Heart right ventricle (tissue), 16 donors: ENCODE data around the gene TMEM169. TPM values are rescaled to one million over a fixed set of nuclear protein-coding genes. Genes with fewer than 3 reads are reported as not detected.

ENCODE experiments used
- ATAC-seq, 8 donors: fragments of 200-7000 bp; cut with Tn5 transposase; one replicate each; pipeline ENCODE4 v1.9.1; 2020; ENCODE audit warnings: mild to moderate bottlenecking in 8 of 8, moderate library complexity in 8 of 8, moderate number of reproducible peaks in 1 of 8
- DNase-seq, 2 donors: peaks; one replicate each; pipeline ENCODE4 v3.0.0-alpha.2; 2020
- H3K27ac ChIP-seq, 10 donors: fragments of 200-600 bp; sonication (generic) in 2 of 10; one replicate each; pipeline versions ENCODE4 v1.5.0 to v1.8.0; 2020 to 2022; ENCODE audit warnings: mild to moderate bottlenecking in 3 of 10
- H3K27me3 ChIP-seq, 7 donors: fragments of 200-600 bp; one replicate each; pipeline ENCODE4 v1.8.0; 2021 to 2022; ENCODE audit warnings: mild to moderate bottlenecking in 2 of 7
- H3K36me3 ChIP-seq, 9 donors: fragments of 200-600 bp; sonication (generic) in 1 of 9; one replicate each; pipeline versions ENCODE4 v1.5.0 to v1.8.0; 2020 to 2022; ENCODE audit warnings: mild to moderate bottlenecking in 2 of 9
- H3K4me1 ChIP-seq, 9 donors: fragments of 200-600 bp; sonication (generic) in 1 of 9; one replicate each; pipeline versions ENCODE4 v1.5.0 to v1.8.0; 2020 to 2022; ENCODE audit warnings: mild to moderate bottlenecking in 4 of 9
- H3K4me3 ChIP-seq, 10 donors: fragments of 200-600 bp; sonication (generic) in 2 of 10; one replicate each; pipeline versions ENCODE4 v1.5.0 to v1.8.0; 2020 to 2022; ENCODE audit warnings: mild to moderate bottlenecking in 7 of 10, moderate library complexity in 2 of 10
- H3K9me3 ChIP-seq, 11 donors: fragments of 200-600 bp in 10 of 11; sonication (generic) in 2 of 11; one replicate each; pipeline versions ENCODE4 v1.5.0 to v1.8.0; 2013 to 2022; ENCODE audit warnings: mild to moderate bottlenecking in 2 of 11, control low read depth in 1 of 11, moderate library complexity in 1 of 11
- CTCF ChIP-seq, 9 donors: fragments of 200-600 bp; sonication (generic) in 2 of 9; IDR thresholded peaks; one replicate each; pipeline versions ENCODE4 v1.5.0 to v1.8.0; 2021 to 2022; ENCODE audit warnings: antibody characterized with exemption in 9 of 9, mild to moderate bottlenecking in 5 of 9, moderate library complexity in 1 of 9
- WGBS, 2 donors: extraction: QIAGEN DNeasy Blood & Tissue Kit; methylation state at CpG; one replicate each; pipeline ENCODE4 v1.1.7; 2013; ENCODE audit warnings: inconsistent platforms in 1 of 2; 5-methylcytosine and 5-hydroxymethylcytosine counted together
- intact Hi-C, 10 donors: fragments of 100-400 bp; cut with DNase I; formaldehyde crosslinking; loops; one replicate each; pipeline versions ENCODE4 v1.11.1 to v1.14.2; 2022
- polyA plus RNA-seq, 2 donors: library from polyadenylated mRNA; stranded (reverse); fragments of 200-250 nt; gene quantifications; one replicate each; pipeline ENCODE4 v1.2.3, GENCODE V29; 2013
- total RNA-seq, 10 donors: library from RNA; stranded (reverse); fragmentation: NEBNext Ultra II Directional in 3 of 10; extraction: Animal tissue kit (Norgen Biotek cat#: 25700) in 3 of 10; gene quantifications; one replicate each; pipeline versions ENCODE4 v1.2.1 to v1.2.4, GENCODE V29; 2021 to 2023
- donor health status: Arrhythmogenic right ventricular cardiomyopathy.
- donor health status: ischemic (EF 13 %, LVEDD 7.1; RV severe dilation, severe dysfunction).
- donor health status: healthy with polysubstance abuse.
- donor health status: DM: no; HTN: yes; CAD: no.
- donor health status: DM: no; HTN: no; CAD: no.
- donor health status: ischemic (EF 25% LVEDD 6.9; RV normal size, moderate dysfunction).
- donor health status: ischemic (EF 25% LVEDD 5.7; RV mildly dilated, moderate dysfunction).
- donor health status: healthy.
- donor health status: DM: yes; HTN: yes; CAD: no.
- donor health status: Ischemic cardiomyopathy.
- donor health status: ischemic (EF 35%, LVEDD 5.7; RV mildly dilated, moderate dysfunction).
- donor health status: nonischemic (EF 11% LVEDD 7.7; RV severe dilation, severe dysfunction).
- donor health status: DM: yes; HTN: yes; CAD: no.
- donor health status: PGD.
- donor health status: ischemic (EF 29% LVEDD 5.4; RV normal size, mild dysfunction).
- donor health status: nonischemic (EF 23%, LVEDD 6.1; RV moderate dilation, normal function).

The TMEM169 gene
- total and polyA plus RNA-seq, 12 donors: 0.10 to 0.97 (median 0.22) TPM; not detected in 2

- peak overlapping the region in 4 of 10 donors; percentile 37 to 91 (median 70) for H3K27ac ChIP-seq
- no peak for TF ChIP-seq CTCF (IDR thresholded peaks at IDR 0.05)
- peaks cover 3 to 89% (median 49%) of the 10 kb centered on the region in 9 donors for H3K4me1 ChIP-seq
- no peaks in the 10 kb centered on the region for H3K9me3 ChIP-seq
- intact Hi-C loops: loop anchor here in 3 of 10 donors (2.0 to 10.0 kb wide), 3 partner anchors 34 to 300 kb away; partner anchors contain the start of genes SMARCAL1 (in 2 of the 3), PECR (in 1 of the 3) and TMEM169 (in 1 of the 3)
- peak in 2 of 8 donors; percentile 4 to 52 for ATAC-seq
- peak in 1 of 2 donors; percentile 12 for DNase-seq
- H3K36me3 ChIP-seq: peaks cover 0 to 85% (median 46%) of the 10 kb centered on the region in 9 donors
- WGBS, 2 donors: 36 to 41% methylated on average over 4 of the region's 4 CpGs
- H3K4me3 ChIP-seq: peak overlapping the region in 2 of 10 donors; percentile 56 to 60
- H3K27me3 ChIP-seq: no peaks in the 10 kb centered on the region
Measured at GRCh38 chr2:216114382-216114713, 32.6 kb downstream of the TMEM169 start.

GRCh38 chr2:216114714-216115531 is 33.2 kb downstream of the TMEM169 start:
- 6 to 7% methylated on average over 29 of the region's 29 CpGs for WGBS, 2 donors
- peak; percentile 96 to 99 (median 98) for ATAC-seq
- TF ChIP-seq CTCF (IDR thresholded peaks at IDR 0.05): peak; percentile 77 to 96 (median 88)
- no peaks in the 10 kb centered on the region for H3K27me3 ChIP-seq
- intact Hi-C loops: loop anchor here in 3 of 10 donors (2.0 to 10.0 kb wide), 3 partner anchors 34 to 300 kb away; partner anchors contain the start of genes SMARCAL1 (in 2 of the 3), PECR (in 1 of the 3) and TMEM169 (in 1 of the 3)
- H3K36me3 ChIP-seq: peaks cover 0 to 91% (median 47%) of the 10 kb centered on the region in 9 donors
- H3K27ac ChIP-seq: peak overlapping the region; percentile 31 to 91 (median 80)
- peaks cover 3 to 89% (median 46%) of the 10 kb centered on the region in 9 donors for H3K4me1 ChIP-seq
- H3K9me3 ChIP-seq: no peaks in the 10 kb centered on the region
- H3K4me3 ChIP-seq: peak overlapping the region; percentile 11 to 60 (median 54)
- peak; percentile 93 to 99 for DNase-seq

- no peak for ATAC-seq
- no peak for DNase-seq
- Histone ChIP-seq H3K27ac (no peak overlapping the region), H3K36me3 (peaks cover 0 to 94% (median 53%) of the 10 kb centered on the region in 9 donors), H3K4me3 (no peak overlapping the region), H3K27me3 (no peaks in the 10 kb centered on the region), H3K9me3 (no peaks in the 10 kb centered on the region), H3K4me1 (peaks cover 0 to 74% (median 31%) of the 10 kb centered on the region in 9 donors)
- intact Hi-C loops: loop anchor here in 1 of 10 donors (10.0 kb wide), 1 partner anchor 298 kb away; the partner anchor contains the start of gene SMARCAL1
- TF ChIP-seq CTCF (IDR thresholded peaks at IDR 0.05): no peak
- 94% methylated on average over 1 of the region's 1 CpG for WGBS, 2 donors
Measured at GRCh38 chr2:216116418-216116817, 34.7 kb downstream of the TMEM169 start.

GRCh38 chr2:216117561-216118340 is 36.0 kb downstream of the TMEM169 start:
- no peaks in the 10 kb centered on the region for H3K9me3 ChIP-seq
- DNase-seq (no peak), ATAC-seq (no peak)
- no peak overlapping the region for H3K4me3 ChIP-seq
- intact Hi-C loops: loop anchor here in 1 of 10 donors (10.0 kb wide), 1 partner anchor 297 kb away; the partner anchor contains the start of gene SMARCAL1
- no peaks in the 10 kb centered on the region for H3K27me3 ChIP-seq
- 82 to 84% methylated on average over 4 of the region's 4 CpGs for WGBS, 2 donors
- peaks cover 0 to 94% (median 52%) of the 10 kb centered on the region in 9 donors for H3K36me3 ChIP-seq
- H3K27ac ChIP-seq: no peak overlapping the region
- peaks cover 0 to 60% (median 21%) of the 10 kb centered on the region in 9 donors for H3K4me1 ChIP-seq
- no peak for TF ChIP-seq CTCF (IDR thresholded peaks at IDR 0.05)
